GM21737 (cell line): ENCODE data around the gene PSORS1C2.

ENCODE experiments used
- ATAC-seq: cut with Tn5 transposase; IDR thresholded peaks from one replicate; pipeline ENCODE4 v1.9.1; 2021; ENCODE audit warnings: mild to moderate bottlenecking, moderate library complexity; ENCODE audit not compliant: unreplicated experiment

PSORS1C2 gene

DNA sequence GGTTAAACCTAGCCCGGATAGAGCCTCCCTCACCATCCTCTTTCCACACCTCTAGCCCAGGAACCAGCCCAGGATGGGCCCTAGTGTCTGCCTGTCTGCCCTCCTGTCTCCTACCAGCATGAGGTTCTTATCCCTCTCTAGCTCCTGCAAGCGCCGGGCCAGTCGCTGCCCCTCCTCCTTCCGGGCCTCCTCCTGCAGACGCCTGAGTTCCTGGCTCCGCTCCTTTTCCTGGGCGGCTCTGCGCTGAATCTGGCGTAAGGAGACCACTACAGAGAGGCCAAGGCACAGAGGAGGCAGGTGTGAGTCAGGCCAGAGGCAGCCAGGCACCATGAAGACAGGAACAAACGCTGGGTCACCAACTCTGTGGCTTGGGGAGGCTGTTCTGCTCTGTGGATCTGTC is 4.3 kb upstream of the PSORS1C2 start:
- no peak for ATAC-seq

DNA sequence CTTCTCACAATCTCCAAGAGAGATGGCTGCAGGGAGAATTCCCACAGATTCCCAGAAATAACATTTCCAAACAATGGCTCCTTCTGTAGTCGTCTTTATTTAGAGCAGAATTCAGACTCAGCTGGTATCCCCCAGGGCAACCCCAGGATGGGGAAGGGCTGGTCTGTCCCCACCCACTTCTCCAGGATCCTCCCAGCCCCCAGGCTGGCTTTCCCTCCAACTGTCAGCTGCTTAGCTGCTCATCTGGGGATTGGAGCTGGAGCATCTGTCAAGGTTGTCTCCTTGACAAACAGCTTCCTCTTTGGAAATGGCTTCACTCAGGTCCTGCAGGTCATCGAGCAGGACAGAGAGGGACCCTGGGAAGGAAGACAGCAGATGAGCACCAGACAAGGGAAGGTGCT is 3.5 kb upstream of the PSORS1C2 start:
- no peak for ATAC-seq

DNA sequence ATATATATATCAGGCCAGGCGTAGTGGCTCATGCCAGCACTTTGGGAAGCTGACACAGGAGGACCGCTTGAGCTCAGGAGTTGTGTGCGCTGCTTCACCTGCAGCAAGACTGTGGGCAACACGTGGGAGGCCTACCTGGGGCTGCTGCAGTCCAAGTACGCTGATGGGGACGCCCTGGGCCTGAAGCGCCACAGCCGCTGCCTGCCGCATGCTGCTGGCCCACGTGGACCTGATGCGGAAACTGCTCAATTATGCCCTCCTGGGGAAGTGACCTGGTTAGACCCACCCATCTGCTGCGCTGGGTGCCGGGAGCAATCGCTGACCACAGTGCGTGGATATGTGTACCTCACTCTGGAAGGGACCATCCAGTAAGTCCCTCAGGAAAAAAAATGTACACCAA is 1.8 kb upstream of the PSORS1C2 start:
- ATAC-seq: no peak

DNA sequence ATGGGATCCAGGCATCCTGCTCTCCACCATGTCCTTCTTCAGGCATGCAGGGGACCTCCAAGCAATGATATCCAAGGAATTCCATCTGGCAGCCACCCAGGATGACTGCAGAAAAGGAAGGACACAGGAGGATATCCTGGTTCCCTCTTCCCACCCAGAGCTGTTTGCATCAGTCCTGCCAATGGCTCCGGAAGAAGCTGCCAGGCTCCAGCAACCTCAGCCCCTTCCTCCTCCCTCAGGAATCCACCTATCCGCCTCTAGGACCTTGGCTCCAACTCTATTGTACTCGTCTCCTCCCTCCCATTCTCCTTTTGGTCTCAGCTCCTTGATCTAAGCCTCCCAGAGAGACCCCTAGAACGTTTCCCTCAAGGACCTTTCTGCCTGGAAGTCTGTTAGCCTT is 733 bp upstream of the PSORS1C2 start:
- no peak for ATAC-seq

DNA sequence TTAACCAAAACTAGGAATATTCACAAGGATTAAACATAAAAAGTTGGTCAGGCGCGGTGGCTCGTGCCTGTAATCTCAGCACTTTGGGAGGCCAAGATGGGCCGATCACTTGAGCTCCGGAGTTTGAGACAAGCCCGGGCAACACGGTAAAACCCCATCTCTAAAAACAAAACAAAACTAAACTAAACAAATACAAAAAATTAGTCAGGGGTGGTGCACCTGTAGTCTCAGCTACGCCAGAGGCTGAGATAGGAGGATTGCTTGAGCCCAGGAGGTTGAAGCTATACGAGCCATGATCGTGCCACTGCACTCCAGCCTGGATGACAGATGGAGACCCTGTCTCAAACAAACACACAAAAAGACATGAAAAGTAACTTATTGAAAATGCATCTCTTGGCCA is 3.2 kb downstream of the PSORS1C2 start:
- ATAC-seq: no peak

DNA sequence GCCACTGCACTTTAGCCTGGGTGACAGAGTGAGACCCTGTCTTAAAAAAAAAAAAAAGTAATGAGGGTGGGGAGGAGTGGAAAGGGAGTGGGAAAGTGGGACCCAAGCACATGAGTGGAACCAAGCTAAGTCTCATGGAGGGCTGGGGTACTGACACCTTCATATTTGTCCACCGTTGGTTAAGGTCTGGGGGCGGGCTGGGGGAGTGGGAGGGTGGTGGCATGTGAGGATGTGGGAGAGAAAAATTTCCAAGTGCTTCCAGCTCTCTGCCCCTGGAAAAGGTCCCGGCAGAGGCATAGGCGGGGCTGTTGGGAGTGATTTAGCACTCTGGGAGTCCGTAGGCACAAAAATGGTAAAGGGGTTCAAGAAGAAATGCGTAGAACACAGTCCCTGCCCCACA is 6.1 kb downstream of the PSORS1C2 start:
- no peak for ATAC-seq

DNA sequence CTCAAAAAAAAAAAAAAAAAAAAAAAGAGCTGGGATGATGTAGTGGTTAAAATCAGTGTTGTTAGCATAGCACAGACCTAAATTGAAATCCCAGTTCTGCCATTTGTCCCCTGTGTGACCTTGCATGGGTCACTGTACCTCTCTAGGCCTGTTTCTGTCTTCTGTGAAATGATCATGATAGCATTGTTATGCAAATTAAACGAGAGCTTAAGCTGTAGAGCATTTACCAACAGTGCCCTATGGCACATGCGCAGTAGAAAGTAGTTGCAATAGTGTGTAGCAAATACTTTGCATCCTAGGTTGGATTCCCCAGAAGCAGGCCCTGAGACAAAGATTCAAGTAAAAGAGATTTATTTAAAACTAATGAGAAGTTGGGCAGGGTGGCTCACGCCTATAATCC is 7.3 kb downstream of the PSORS1C2 start:
- no peak for ATAC-seq

DNA sequence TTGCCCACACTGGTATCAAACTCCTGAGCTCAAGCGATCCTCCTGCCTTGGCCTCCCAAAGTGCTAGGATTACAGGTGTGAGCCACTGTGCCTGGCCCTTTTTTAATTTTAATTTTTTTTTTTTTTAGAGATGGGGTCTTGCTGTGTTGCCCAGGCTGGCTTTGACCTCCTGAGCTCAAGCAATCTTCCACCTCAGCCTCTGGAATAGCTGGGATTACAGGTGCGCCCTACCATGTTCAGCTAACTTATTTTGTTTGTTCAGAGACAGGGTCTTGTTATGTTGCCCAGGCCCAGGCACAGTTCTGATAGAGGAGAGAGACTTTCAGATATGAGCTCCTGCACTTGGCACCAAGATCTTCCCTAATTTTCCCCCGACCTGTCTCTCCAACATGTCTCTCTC is 8.1 kb downstream of the PSORS1C2 start:
- no peak for ATAC-seq

DNA sequence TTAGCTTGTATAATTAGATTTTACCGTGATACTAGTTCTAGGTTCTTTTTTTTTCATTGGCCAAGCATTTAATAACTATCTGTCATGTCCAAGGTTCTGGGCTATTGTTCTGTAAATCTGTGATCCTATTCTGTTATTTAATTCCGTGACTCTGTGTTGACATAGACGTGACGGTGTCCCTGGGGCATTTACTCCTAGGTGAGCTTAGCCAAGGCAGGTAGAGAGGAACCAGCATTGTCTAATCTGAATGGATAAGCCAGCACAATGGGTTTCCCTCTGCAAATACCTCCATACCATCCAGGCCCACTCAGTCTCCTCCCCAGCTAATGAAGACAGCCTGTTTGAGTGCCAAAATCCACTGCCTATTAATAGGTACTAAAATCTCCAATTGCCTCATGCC is 9.7 kb downstream of the PSORS1C2 start:
- ATAC-seq: no peak

DNA sequence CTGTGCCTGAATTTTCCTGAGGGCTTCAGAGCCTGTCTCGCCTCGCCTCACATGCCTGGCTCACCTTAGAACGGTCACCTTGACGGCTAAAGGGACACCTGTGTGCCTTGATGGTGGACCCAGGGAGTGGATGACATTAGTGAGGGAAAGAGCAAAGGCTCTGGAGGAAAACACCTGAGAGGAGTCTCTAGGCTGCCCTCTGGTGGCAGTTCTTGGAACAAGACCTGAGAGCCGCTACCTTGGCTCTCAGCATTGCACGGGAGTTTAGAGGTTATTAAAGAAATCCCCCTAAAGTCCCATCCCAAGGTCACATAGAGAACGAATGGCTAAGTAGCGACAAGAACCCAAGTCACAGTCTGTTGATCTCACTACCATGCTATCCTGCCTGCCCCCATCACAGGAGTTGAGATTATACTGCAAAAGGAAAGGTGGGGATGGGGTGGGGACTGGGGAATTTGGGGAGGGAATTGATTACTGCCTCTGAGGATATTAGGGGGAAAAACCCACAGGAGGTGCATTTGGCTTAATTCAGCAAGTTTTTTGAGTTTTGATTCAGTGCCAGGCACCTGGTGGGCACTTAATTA is 10.7 kb downstream of the PSORS1C2 start:
- ATAC-seq: no peak

DNA sequence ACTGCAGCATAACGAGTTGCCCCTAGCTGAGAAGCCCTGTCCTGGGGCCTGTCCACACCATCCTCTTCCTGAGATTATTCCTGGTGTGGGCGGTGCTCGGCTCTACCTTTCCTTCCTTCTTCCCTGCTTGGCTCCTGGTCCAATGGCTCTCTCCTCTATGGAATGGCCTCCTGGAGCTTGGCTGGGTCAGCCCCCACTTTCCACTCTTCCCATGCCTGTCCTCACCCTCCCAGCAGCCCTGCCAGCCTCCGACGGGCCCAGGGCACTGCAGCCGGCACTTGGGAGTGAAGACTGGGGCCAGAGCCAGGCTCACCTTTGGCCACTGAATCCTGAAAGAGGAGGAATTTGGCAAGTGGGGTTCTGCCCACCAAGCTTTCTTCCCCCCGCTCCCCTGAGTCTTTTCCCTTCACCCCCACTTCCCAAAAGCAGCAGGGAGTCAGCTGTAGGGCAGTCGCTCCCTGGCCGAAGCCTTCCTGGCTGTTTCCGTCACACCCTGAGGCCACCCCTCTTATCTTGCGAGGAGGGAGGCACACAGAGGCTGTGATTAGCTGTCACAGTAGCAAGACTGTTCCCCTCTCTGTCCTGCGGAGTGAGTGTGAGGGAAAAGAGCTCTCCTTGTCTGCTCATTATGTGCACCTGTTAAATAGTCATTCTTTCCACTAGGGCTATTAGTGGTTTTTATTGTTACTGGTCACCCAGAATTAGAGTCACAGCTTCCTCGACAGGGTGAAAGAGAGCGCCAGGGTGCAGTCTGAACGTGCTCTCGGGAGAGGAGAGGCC is 12.3 kb downstream of the PSORS1C2 start:
- no peak for ATAC-seq

DNA sequence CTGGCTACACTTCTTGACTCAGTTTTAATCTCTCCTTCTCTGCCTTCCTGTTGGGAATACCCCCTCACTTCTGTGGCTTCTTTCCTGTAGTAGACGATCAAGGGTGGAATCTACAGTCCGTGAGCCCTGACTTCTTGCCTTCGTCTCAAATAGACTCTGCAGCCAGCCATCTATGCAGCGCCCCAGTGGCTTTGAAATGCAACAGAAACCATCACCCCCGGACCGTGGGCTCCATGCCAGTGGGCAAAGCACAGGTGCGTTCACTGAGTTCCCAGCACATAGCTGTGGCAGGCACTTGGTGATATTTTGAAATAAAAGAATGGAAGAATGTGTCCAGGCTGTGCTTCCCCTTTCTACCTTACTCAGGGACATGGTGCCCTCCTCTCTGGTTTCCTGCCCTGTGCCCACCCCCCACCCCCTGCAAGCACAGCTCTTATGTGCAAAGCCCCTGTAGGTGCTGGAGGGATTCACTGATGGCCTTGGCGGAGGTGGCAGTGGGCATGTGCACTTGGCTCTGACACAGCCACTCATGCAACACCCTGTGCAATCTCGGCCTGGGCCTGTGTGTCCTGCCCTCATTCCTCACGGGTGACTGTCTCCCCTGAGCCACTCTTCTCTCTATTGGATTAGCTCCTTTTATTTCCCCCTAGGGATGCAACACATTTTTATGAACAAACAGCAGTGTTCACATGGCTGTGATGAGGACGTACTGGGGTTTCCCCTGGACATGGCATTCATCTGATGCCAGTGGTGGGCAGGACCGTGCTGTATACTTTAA is 13.1 kb downstream of the PSORS1C2 start:
- no peak for ATAC-seq

DNA sequence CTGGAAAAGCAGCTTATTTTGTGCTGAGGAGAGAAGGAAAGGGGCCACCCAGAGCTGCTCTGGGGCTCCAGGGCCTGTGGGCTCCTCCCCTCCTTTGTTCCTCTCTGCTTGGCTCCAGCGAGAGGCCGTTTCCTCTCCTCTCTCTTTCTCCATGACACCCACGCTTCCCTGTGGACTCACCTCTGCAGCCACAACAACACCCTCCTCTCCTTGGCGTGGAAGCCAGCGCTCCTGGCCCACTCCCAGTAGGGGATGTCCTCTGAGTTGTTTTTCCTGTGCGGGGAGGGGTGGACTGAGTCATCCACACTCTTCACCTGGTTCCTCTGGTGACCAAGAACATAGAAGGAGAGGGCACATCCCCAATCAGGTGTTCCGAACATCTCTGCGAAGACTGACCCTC is 13.7 kb downstream of the PSORS1C2 start:
- ATAC-seq: no peak

DNA sequence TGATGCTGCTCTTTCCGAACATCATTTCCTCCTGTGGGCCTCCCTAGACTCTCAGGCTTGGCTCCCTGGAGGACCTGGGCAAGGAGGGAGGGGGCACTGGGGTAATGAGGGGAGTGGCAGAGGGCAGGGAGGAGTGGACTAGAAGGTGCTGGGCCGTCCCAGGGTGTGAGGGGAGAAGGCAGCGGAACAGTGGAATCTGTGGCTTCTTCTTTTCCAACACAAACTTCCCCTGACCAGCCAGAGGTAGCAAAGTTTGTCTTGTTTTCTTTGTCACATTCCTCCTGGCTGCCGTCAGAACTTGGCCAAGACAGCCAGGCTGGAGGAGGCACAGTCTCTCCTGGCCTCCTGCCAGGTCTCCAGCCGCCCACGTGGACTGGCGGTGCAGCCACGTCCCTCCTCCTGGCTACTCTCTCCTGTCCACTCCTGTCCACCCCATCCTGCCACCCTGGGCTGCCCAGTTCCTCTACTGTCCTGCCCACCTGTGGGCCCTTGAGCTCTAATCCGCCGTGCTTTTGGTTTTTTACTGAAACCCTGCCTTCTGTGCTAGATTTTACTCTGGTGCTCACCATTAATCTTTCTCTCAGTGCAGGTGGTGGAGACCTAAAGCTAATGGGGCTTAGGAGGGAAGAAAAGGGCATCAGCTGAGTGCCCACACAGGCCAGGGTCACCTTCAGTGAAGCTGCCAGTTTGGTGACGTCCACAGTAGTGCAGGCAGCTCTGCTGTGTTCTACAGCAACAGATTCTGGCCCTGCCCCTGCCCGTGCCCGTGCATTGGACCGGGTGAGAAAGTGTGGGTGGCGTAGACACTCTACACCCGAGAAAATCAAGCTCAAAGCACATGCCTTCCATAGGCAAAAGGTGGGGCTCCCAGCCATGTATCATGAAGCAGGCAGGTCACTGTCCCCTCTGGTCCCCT is 15.8 kb downstream of the PSORS1C2 start:
- ATAC-seq: no peak

DNA sequence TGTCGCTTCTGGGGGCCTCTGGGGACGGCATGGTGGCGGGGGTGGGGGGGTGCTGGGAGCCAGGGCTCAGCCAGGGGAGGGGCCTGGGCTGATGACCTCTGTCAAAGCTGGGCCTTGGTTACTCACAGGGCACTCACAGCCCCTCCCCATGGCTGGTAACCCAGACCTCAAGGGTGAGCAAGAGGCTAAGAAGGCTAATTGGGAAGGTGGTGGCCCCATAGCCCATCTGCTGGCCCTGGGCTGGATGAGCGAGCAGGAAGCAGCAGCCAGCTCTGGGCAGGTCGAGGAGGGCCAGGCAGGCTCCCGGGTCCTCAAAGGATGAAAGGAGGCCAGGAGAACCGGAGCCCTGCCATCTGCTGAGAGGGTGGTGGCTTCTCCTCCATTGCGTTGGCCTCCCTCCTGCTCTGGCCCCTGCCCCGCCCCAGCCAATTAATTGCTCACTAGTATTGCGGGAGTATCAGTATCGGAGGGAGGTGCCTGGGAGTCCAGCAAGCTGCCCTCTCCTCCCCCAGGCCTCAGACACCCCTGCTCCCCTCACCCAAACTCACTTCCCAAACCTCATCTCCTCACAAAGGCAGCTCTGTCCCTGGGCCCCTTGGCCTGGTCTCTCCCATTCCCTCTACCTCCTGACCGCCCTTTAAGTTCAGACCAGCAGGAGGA is 17.6 kb downstream of the PSORS1C2 start:
- no peak for ATAC-seq

DNA sequence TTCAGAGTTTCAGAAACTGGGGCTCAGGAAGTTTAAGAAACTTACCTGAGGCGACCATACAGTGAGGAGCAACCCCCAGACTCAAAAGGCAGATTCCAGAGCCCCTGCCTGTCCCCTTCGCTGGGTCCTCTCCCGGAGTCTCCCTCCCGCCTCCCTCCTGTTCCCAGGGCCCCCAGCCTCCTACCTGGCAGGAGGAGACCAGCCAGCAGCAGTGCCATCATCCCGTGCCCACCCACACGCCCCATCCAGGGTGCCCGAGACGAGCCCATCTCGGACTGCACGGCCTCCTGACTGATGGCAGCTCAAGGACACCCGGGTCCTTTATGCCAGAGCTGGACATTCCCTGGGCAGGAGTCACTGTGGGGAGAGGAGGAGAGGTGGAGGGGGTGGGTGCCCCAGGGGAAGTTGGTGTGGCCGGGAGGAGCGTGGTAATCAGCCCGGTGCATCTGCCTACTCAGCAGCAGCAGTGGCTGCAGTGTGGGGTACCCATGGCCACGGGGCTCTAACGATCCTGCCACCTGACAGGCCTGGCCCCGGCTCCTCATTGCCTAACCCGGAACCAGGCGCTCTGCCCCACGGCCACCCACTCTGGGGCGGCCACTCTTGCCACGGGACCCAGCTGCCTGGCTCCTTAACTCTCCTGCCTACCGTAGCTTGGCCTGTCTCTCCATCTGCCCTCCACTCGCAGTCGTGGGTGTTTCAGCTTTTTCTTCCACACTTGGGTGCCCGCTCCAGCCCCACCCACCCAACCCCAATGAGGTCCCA is 18.5 kb downstream of the PSORS1C2 start, which contains the start of gene CDSN:
TSS of gene CDSN (minus strand) at position 296 of the 765 bp plus-strand sequence. CDS start at position 269, 27 bp downstream.
- ATAC-seq: no peak

DNA sequence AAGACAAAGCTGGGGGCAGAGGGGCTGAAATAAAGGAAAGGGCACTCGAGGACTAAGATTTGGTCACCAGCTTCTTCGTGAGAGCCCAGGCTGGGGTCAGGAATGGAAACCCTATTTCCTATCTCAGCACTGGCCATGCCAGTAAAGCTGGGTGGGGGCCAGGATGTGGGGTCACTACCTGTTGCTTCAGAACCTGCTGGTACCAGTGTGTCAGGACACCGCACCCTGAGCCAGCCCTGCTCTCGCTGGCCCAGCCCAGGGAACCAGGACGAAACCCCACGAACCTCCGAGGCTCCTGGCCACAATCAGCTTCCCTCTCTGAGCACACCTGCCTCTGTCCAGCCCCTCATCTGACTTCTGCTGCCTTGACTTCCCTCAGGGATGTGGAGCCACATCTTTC is 20.7 kb downstream of the PSORS1C2 start:
- ATAC-seq: no peak

DNA sequence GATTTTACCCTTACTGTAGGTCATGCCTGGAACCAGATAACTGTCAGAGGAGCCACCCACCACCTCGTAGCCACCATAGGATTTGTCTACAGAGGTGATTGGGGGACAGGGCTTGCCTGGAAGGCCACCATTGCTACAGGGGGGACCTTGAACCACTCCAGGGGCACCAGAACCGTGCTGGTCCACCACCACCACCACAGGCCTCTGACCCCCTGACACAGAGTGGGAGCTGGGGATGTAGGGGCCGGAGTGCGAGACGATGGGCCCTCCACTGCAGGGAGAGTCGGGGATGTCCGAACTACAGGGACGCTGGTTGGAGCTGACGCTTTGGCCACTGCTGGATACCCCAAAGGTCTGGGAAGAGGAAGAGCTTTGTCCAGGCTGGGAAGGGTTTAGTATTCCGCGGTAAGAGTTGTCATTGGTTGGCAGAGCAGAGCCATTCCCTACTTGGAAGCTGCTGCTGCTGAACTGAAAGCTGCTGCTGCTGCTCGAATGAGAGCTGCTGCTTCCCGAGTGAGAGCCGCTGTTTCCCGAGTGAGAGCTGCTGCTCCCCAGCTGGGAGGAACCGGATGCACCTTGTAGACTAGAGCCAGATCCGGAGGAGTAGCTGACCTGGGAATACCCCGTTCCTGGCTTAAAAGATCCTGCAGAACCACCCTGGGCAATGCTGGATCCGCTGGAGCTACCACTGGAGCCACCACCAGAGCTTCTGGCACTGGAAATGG is 22.0 kb downstream of the PSORS1C2 start:
- no peak for ATAC-seq
